MCF 10A (cell line): Measurements from ENCODE around the gene PPP1R13L. TPM values are rescaled to one million over a fixed set of nuclear protein-coding genes. Genes with fewer than 3 reads are reported as not detected.
"Not testable (repeated sequence)": the region's sequence is repeated elsewhere in the genome, so short reads cannot be mapped to it uniquely, and the experiment has no call there.

ENCODE experiments used
- BruUV-seq: library from RNA; stranded (reverse); fragments of 400-500 nt; replicated peaks from 2 replicates; lab custom pipeline; 2021; lab: Mats Ljungman, UMichigan
- CTCF ChIA-PET: fragments of 300-600 bp; sonication (Branson Sonifier 250); formaldehyde crosslinking; extraction: SDS; loops from one replicate; lab custom pipeline; 2021; ENCODE audit warnings: antibody characterized with exemption, inconsistent platforms; lab: Yijun Ruan, JAX
- POLR2A ChIA-PET: fragments of 300-600, 350-650 bp; sonication (Branson Sonifier 250); formaldehyde crosslinking; extraction: SDS; loops from one replicate; lab custom pipeline; 2020; ENCODE audit warnings: antibody characterized with exemption, inconsistent platforms; lab: Yijun Ruan, JAX
- DNase-seq: peaks from one replicate; pipeline ENCODE4 v3.0.0-alpha.2; 2018; ENCODE audit not compliant: unreplicated experiment
- H3K27ac Mint-ChIP-seq: one replicate; pipeline ENCODE4 v1.8.0; 2022; ENCODE audit warnings: mild to moderate bottlenecking, low read depth, mixed read lengths; ENCODE audit not compliant: unreplicated experiment
- H3K27me3 Mint-ChIP-seq: one replicate; pipeline ENCODE4 v1.8.0; 2022; ENCODE audit warnings: mixed read lengths; ENCODE audit not compliant: insufficient read depth, unreplicated experiment
- H3K36me3 Mint-ChIP-seq: one replicate; pipeline ENCODE4 v1.8.0; 2022; ENCODE audit warnings: mild to moderate bottlenecking, moderate library complexity, mixed read lengths; ENCODE audit not compliant: insufficient read depth, unreplicated experiment
- H3K4me1 Mint-ChIP-seq: one replicate; pipeline ENCODE4 v1.8.0; 2022; ENCODE audit warnings: mixed read lengths; ENCODE audit not compliant: insufficient read depth, unreplicated experiment
- H3K4me3 Mint-ChIP-seq: one replicate; pipeline ENCODE4 v1.8.0; 2022; ENCODE audit warnings: mild to moderate bottlenecking, moderate library complexity, mixed read lengths; ENCODE audit not compliant: unreplicated experiment
- H3K9me3 Mint-ChIP-seq: one replicate; pipeline ENCODE4 v1.8.0; 2022; ENCODE audit warnings: mixed read lengths; ENCODE audit not compliant: unreplicated experiment
- CTCF ChIP-seq: fragments of 200-600 bp; IDR thresholded peaks from one replicate; pipeline ENCODE4 v1.8.0; 2022; ENCODE audit warnings: antibody characterized with exemption, mild to moderate bottlenecking; ENCODE audit not compliant: unreplicated experiment
- intact Hi-C: fragments of 100-400 bp; cut with micrococcal nuclease; formaldehyde crosslinking; loops from 2 replicates; pipeline ENCODE4 v1.14.1; 2022
- total RNA-seq: library from RNA; stranded (reverse); gene quantifications from 2 replicates; pipeline ENCODE4 v1.2.3, GENCODE V29; 2022

Gene PPP1R13L
- total RNA-seq, 1 experiment from 2014 or later, result 161 TPM

- DNase-seq, result no peak
- BruUV-seq, result no TSS peak
- intact Hi-C loops, result loop anchor here (2.0 to 10.0 kb wide), 3 partner anchors 91 to 245 kb away; partner anchors contain the start of gene PPP1R37
- no peaks in the 10 kb centered on the region for H3K9me3 Mint-ChIP-seq
- POLR2A ChIA-PET, result interaction anchor here (1.0 to 1.4 kb wide), 2 partner anchors 13 to 261 kb away, joined by 3 to 5 read pairs; partner anchors contain the start of gene GEMIN7
- no peak overlapping the region for H3K4me3 Mint-ChIP-seq
- no peaks in the 10 kb centered on the region for H3K27me3 Mint-ChIP-seq
- no peaks in the 10 kb centered on the region for H3K36me3 Mint-ChIP-seq
- TF ChIP-seq CTCF, result no peak
- no peaks in the 10 kb centered on the region for H3K4me1 Mint-ChIP-seq
- CTCF ChIA-PET, result interaction anchor here (0.6 to 2.3 kb wide), 18 partner anchors 11 to 437 kb away, joined by 3 to 16 read pairs (median 3); partner anchors contain the start of gene PPP1R37
- no peak overlapping the region for H3K27ac Mint-ChIP-seq
These were observed 65.2 kb downstream of the PPP1R13L start for GRCh38 chr19:45339629-45340028.

- intact Hi-C loops, result loop anchor here (10.0 kb wide), 1 partner anchor 242 kb away; the partner anchor contains the start of gene PPP1R37
- no peaks in the 10 kb centered on the region for H3K4me1 Mint-ChIP-seq
- no peak for TF ChIP-seq CTCF
- no TSS peak for BruUV-seq
- no peak overlapping the region for H3K4me3 Mint-ChIP-seq
- H3K27me3 Mint-ChIP-seq, result no peaks in the 10 kb centered on the region
- CTCF ChIA-PET, result interaction anchor here (0.5 to 0.6 kb wide), 2 partner anchors 566 to 569 kb away, joined by 3 to 4 read pairs; no protein-coding TSS in a partner anchor
- no peaks in the 10 kb centered on the region for H3K36me3 Mint-ChIP-seq
- POLR2A ChIA-PET, result interaction anchor here (0.7 kb wide), 1 partner anchor 10 kb away, joined by 3 read pairs; no protein-coding TSS in a partner anchor
- no peak for DNase-seq
- H3K9me3 Mint-ChIP-seq, result no peaks in the 10 kb centered on the region
- no peak overlapping the region for H3K27ac Mint-ChIP-seq
These were observed 68.1 kb downstream of the PPP1R13L start for GRCh38 chr19:45336696-45337251.

GRCh38 chr19:45334881-45335280 is 70.0 kb downstream of the PPP1R13L start:
- BruUV-seq, H3K9me3 Mint-ChIP-seq, H3K27ac Mint-ChIP-seq, POLR2A ChIA-PET, H3K27me3 Mint-ChIP-seq, DNase-seq, H3K4me1 Mint-ChIP-seq, H3K4me3 Mint-ChIP-seq, H3K36me3 Mint-ChIP-seq: not testable (repeated sequence)
- intact Hi-C loops, result loop anchor here (10.0 kb wide), 1 partner anchor 240 kb away; the partner anchor contains the start of gene PPP1R37
- CTCF ChIA-PET, result interaction anchor here (0.6 kb wide), 1 partner anchor 55 kb away, joined by 3 read pairs; no protein-coding TSS in a partner anchor

GRCh38 chr19:45333609-45334303 is 71.1 kb downstream of the PPP1R13L start:
- no peaks in the 10 kb centered on the region for H3K36me3 Mint-ChIP-seq
- no peak overlapping the region for H3K27ac Mint-ChIP-seq
- DNase-seq, result no peak
- no peaks in the 10 kb centered on the region for H3K4me1 Mint-ChIP-seq
- H3K27me3 Mint-ChIP-seq, result no peaks in the 10 kb centered on the region
- no TSS peak for BruUV-seq
- intact Hi-C loops, result loop anchor here (10.0 kb wide), 1 partner anchor 239 kb away; the partner anchor contains the start of gene PPP1R37
- H3K4me3 Mint-ChIP-seq, result no peak overlapping the region
- no peak for TF ChIP-seq CTCF
- POLR2A ChIA-PET, result no interaction called here
- CTCF ChIA-PET, result no interaction called here
- no peaks in the 10 kb centered on the region for H3K9me3 Mint-ChIP-seq
